GM23338 (cell line): ENCODE measurements around the gene MTA1. TPM values are rescaled to one million over a fixed set of nuclear protein-coding genes. Genes with fewer than 3 reads are reported as not detected.

ENCODE experiments used
- ATAC-seq: fragments of 200-7000 bp; cut with Tn5 transposase; 3 replicates; pipeline ENCODE4 v1.9.1; 2020
- DNase-seq: peaks from one replicate; pipeline ENCODE4 v3.0.0-alpha.2; 2015; ENCODE audit warnings: low spot score
- H2AFZ ChIP-seq: fragments of 200-600 bp; sonication (generic); 2 replicates; pipeline ENCODE4 v1.8.0; 2016; ENCODE audit warnings: antibody characterized with exemption, mild to moderate bottlenecking, moderate library complexity
- H3F3A ChIP-seq: fragments of 200-600 bp; sonication (generic); replicated peaks from 2 replicates; pipeline ENCODE4 v1.8.0; 2017; ENCODE audit warnings: antibody characterized with exemption, mixed run types, low read depth
- H3K27ac ChIP-seq: fragments of 200-600 bp; sonication (generic); 2 replicates; pipeline ENCODE4 v1.6.1; 2016; ENCODE audit warnings: low read depth
- H3K27me3 ChIP-seq: fragments of 200-600 bp; sonication (generic); 2 replicates; pipeline ENCODE4 v1.8.0; 2016; ENCODE audit warnings: mild to moderate bottlenecking, mixed run types, moderate library complexity; ENCODE audit not compliant: insufficient read depth
- H3K36me3 ChIP-seq: fragments of 200-600 bp; sonication (generic); 2 replicates; pipeline ENCODE4 v1.8.0; 2016; ENCODE audit warnings: mild to moderate bottlenecking; ENCODE audit not compliant: insufficient read depth
- H3K4me1 ChIP-seq: fragments of 200-600 bp; sonication (generic); 2 replicates; pipeline ENCODE4 v1.8.0; 2016; ENCODE audit warnings: mild to moderate bottlenecking, moderate library complexity; ENCODE audit not compliant: insufficient read depth
- H3K4me2 ChIP-seq: fragments of 200-600 bp; sonication (generic); 2 replicates; pipeline ENCODE4 v1.7.1; 2017; ENCODE audit warnings: mixed run types
- H3K4me3 ChIP-seq: fragments of 200-600 bp; sonication (generic); 2 replicates; pipeline ENCODE4 v1.6.1; 2016; ENCODE audit warnings: mixed run types
- H3K79me2 ChIP-seq: fragments of 200-600 bp; sonication (generic); replicated peaks from 2 replicates; pipeline ENCODE4 v1.8.0; 2017; ENCODE audit warnings: mild to moderate bottlenecking; ENCODE audit not compliant: insufficient read depth
- H3K9me2 ChIP-seq: fragments of 200-600 bp; sonication (generic); 2 replicates; pipeline ENCODE4 v1.8.0; 2017; ENCODE audit not compliant: insufficient read depth
- H4K20me1 ChIP-seq: fragments of 200-600 bp; sonication (generic); replicated peaks from 2 replicates; pipeline ENCODE4 v1.8.0; 2017; ENCODE audit warnings: mild to moderate bottlenecking; ENCODE audit not compliant: insufficient read depth
- H3K27ac Mint-ChIP-seq: 2 replicates; pipeline ENCODE4 v1.8.0; 2020; ENCODE audit warnings: inconsistent platforms, mild to moderate bottlenecking, moderate library complexity, mixed read lengths
- H3K27me3 Mint-ChIP-seq: 3 replicates; pipeline ENCODE4 v1.8.0; 2022; ENCODE audit warnings: low read depth, mild to moderate bottlenecking, moderate library complexity, mixed read lengths, inconsistent platforms; ENCODE audit not compliant: insufficient read depth, poor library complexity
- H3K36me3 Mint-ChIP-seq: 3 replicates; pipeline ENCODE4 v1.8.0; 2021; ENCODE audit warnings: low read depth, mild to moderate bottlenecking, inconsistent platforms, moderate library complexity, mixed read lengths
- H3K4me1 Mint-ChIP-seq: 3 replicates; pipeline ENCODE4 v1.8.0; 2020; ENCODE audit warnings: mild to moderate bottlenecking, inconsistent platforms, mixed read lengths
- H3K4me3 Mint-ChIP-seq: 3 replicates; pipeline ENCODE4 v1.8.0; 2021; ENCODE audit warnings: moderate library complexity, mild to moderate bottlenecking, inconsistent platforms, mixed read lengths
- H3K9me3 Mint-ChIP-seq: 3 replicates; pipeline ENCODE4 v1.8.0; 2020; ENCODE audit warnings: moderate library complexity, mild to moderate bottlenecking, inconsistent platforms, mixed read lengths
- CREB1 ChIP-seq: fragments of 250-450 bp; sonication (Bioruptor Pico); IDR thresholded peaks from 2 replicates; pipeline ENCODE4 v1.5.0; 2020; ENCODE audit warnings: low read depth, mild to moderate bottlenecking, moderate library complexity
- ETS1 ChIP-seq: IDR thresholded peaks from 2 replicates; pipeline ENCODE4 v1.6.1; 2016; ENCODE audit warnings: antibody characterized with exemption
- NANOG ChIP-seq: IDR thresholded peaks from 2 replicates; pipeline ENCODE4 v1.6.1; 2016; ENCODE audit warnings: antibody characterized with exemption, borderline replicate concordance
- POLR2AphosphoS5 ChIP-seq: IDR thresholded peaks from 2 replicates; pipeline ENCODE4 v1.6.1; 2016; ENCODE audit warnings: antibody characterized with exemption, low read depth
- polyA plus RNA-seq: library from polyadenylated mRNA; unstranded; fragments of >200 nt; fragmentation: Nextera tagmentation; extraction: Ambion mirVana; gene quantifications from 2 replicates; pipeline ENCODE4 v1.2.1, GENCODE V29; 2016
- total RNA-seq: library from RNA; depleted of rRNA; stranded (reverse); fragments of >200 nt; shearing (Covaris generic); gene quantifications from 2 replicates; pipeline ENCODE4 v1.2.3, GENCODE V29; 2014
- TF ChIP-seq, protein P1 (sequence below): IDR thresholded peaks from one replicate; pipeline ENCODE4 v1.6.1; 2018; ENCODE audit warnings: antibody characterized with exemption; ENCODE audit not compliant: unreplicated experiment
- TF ChIP-seq, protein P2 (sequence below), 2 experiments: fragments of 200-600 bp in 1 of 2; sonication (generic) in 1 of 2; conservative IDR thresholded peaks; 2 replicates each; pipeline versions ENCODE4 v1.5.1 to v1.6.1; 2016 to 2017; ENCODE audit warnings: antibody characterized with exemption in 2 of 2, low read depth in 2 of 2, mild to moderate bottlenecking in 2 of 2, moderate library complexity in 1 of 2
- TF ChIP-seq, protein P3 (sequence below): fragments of 250-450 bp; sonication (Bioruptor Pico); IDR thresholded peaks from 2 replicates; pipeline ENCODE4 v1.5.0; 2020; ENCODE audit warnings: mild to moderate bottlenecking, moderate library complexity

Gene MTA1
- total and polyA plus RNA-seq, 2 experiments from 2014 or later, result 53.3 to 126 TPM

- no peaks in the 10 kb centered on the region; the same call in none of the 3 replicates for H3K9me3 Mint-ChIP-seq
- H3K27me3 ChIP-seq, result no peaks in the 10 kb centered on the region
- H3K4me3 ChIP-seq, result no peak overlapping the region
- no peak for DNase-seq
- H3K36me3 ChIP-seq, result no peaks in the 10 kb centered on the region
- no peaks in the 10 kb centered on the region for H3K4me1 ChIP-seq
- no peaks in the 10 kb centered on the region for H3K4me1 Mint-ChIP-seq
- no peak overlapping the region for H3K27ac Mint-ChIP-seq
- H3F3A ChIP-seq, result no peaks in the 10 kb centered on the region
- H3K4me2 ChIP-seq, result no peak overlapping the region
- no peak overlapping the region for H3K27ac ChIP-seq
- no peaks in the 10 kb centered on the region; the same call in 2 of the 3 replicates for H3K36me3 Mint-ChIP-seq
- H3K9me2 ChIP-seq, result no peaks in the 10 kb centered on the region
- H2AFZ ChIP-seq, result no peak overlapping the region
- no peaks in the 10 kb centered on the region for H4K20me1 ChIP-seq
- TF ChIP-seq ETS1 (no peak), NANOG (no peak)
- H3K79me2 ChIP-seq, result no peaks in the 10 kb centered on the region
- ATAC-seq, result no peak
- H3K4me3 Mint-ChIP-seq, result no peak overlapping the region
- peaks cover 3% of the 10 kb centered on the region for H3K27me3 Mint-ChIP-seq
These were observed 88.4 kb downstream of the MTA1 start for GRCh38 chr14:105508069-105508468.

DNA sequence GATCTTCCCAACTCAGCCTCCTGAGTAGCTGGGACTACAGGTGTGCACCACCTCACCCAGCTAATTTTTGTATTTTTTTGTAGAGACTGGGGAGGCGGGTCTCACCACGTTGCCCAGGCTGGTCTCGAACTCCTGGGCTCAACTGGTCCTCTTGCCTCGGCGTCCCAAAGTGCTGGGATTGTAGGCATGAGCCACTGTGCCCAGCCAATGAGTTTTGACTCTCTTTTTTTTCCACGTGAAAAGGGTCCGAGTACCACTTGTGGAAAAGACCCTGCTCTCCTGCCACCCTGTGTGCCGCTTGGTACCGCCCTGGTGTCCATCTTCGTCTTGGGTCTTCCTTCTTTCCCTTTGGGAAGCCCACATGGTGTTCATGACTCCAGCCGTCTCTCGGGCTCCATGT lies 89.0 kb downstream of the MTA1 start:
- H3K27me3 Mint-ChIP-seq, result peaks cover 3% of the 10 kb centered on the region
- Histone ChIP-seq H2AFZ (no peak overlapping the region), H3K4me3 (no peak overlapping the region), H3K4me1 (no peaks in the 10 kb centered on the region), H3K9me2 (no peaks in the 10 kb centered on the region), H3F3A (no peaks in the 10 kb centered on the region), H3K79me2 (no peaks in the 10 kb centered on the region), H3K36me3 (no peaks in the 10 kb centered on the region), H3K4me2 (no peak overlapping the region), H3K27ac (no peak overlapping the region), H3K27me3 (no peaks in the 10 kb centered on the region), H4K20me1 (no peaks in the 10 kb centered on the region)
- H3K4me3 Mint-ChIP-seq, result no peak overlapping the region
- no peak overlapping the region for H3K27ac Mint-ChIP-seq
- ATAC-seq (no peak), DNase-seq (no peak)
- no peaks in the 10 kb centered on the region; the same call in 2 of the 3 replicates for H3K36me3 Mint-ChIP-seq
- H3K9me3 Mint-ChIP-seq, result no peaks in the 10 kb centered on the region; the same call in none of the 3 replicates
- no peaks in the 10 kb centered on the region for H3K4me1 Mint-ChIP-seq
- TF ChIP-seq, protein P1, sequence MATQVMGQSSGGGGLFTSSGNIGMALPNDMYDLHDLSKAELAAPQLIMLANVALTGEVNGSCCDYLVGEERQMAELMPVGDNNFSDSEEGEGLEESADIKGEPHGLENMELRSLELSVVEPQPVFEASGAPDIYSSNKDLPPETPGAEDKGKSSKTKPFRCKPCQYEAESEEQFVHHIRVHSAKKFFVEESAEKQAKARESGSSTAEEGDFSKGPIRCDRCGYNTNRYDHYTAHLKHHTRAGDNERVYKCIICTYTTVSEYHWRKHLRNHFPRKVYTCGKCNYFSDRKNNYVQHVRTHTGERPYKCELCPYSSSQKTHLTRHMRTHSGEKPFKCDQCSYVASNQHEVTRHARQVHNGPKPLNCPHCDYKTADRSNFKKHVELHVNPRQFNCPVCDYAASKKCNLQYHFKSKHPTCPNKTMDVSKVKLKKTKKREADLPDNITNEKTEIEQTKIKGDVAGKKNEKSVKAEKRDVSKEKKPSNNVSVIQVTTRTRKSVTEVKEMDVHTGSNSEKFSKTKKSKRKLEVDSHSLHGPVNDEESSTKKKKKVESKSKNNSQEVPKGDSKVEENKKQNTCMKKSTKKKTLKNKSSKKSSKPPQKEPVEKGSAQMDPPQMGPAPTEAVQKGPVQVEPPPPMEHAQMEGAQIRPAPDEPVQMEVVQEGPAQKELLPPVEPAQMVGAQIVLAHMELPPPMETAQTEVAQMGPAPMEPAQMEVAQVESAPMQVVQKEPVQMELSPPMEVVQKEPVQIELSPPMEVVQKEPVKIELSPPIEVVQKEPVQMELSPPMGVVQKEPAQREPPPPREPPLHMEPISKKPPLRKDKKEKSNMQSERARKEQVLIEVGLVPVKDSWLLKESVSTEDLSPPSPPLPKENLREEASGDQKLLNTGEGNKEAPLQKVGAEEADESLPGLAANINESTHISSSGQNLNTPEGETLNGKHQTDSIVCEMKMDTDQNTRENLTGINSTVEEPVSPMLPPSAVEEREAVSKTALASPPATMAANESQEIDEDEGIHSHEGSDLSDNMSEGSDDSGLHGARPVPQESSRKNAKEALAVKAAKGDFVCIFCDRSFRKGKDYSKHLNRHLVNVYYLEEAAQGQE, result no peak
- TF ChIP-seq, protein P2, sequence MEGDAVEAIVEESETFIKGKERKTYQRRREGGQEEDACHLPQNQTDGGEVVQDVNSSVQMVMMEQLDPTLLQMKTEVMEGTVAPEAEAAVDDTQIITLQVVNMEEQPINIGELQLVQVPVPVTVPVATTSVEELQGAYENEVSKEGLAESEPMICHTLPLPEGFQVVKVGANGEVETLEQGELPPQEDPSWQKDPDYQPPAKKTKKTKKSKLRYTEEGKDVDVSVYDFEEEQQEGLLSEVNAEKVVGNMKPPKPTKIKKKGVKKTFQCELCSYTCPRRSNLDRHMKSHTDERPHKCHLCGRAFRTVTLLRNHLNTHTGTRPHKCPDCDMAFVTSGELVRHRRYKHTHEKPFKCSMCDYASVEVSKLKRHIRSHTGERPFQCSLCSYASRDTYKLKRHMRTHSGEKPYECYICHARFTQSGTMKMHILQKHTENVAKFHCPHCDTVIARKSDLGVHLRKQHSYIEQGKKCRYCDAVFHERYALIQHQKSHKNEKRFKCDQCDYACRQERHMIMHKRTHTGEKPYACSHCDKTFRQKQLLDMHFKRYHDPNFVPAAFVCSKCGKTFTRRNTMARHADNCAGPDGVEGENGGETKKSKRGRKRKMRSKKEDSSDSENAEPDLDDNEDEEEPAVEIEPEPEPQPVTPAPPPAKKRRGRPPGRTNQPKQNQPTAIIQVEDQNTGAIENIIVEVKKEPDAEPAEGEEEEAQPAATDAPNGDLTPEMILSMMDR (conservative IDR thresholded peaks at IDR 0.05; ENCODE audit: low read depth in 2 of 2), result no peak
- TF ChIP-seq, protein P3, sequence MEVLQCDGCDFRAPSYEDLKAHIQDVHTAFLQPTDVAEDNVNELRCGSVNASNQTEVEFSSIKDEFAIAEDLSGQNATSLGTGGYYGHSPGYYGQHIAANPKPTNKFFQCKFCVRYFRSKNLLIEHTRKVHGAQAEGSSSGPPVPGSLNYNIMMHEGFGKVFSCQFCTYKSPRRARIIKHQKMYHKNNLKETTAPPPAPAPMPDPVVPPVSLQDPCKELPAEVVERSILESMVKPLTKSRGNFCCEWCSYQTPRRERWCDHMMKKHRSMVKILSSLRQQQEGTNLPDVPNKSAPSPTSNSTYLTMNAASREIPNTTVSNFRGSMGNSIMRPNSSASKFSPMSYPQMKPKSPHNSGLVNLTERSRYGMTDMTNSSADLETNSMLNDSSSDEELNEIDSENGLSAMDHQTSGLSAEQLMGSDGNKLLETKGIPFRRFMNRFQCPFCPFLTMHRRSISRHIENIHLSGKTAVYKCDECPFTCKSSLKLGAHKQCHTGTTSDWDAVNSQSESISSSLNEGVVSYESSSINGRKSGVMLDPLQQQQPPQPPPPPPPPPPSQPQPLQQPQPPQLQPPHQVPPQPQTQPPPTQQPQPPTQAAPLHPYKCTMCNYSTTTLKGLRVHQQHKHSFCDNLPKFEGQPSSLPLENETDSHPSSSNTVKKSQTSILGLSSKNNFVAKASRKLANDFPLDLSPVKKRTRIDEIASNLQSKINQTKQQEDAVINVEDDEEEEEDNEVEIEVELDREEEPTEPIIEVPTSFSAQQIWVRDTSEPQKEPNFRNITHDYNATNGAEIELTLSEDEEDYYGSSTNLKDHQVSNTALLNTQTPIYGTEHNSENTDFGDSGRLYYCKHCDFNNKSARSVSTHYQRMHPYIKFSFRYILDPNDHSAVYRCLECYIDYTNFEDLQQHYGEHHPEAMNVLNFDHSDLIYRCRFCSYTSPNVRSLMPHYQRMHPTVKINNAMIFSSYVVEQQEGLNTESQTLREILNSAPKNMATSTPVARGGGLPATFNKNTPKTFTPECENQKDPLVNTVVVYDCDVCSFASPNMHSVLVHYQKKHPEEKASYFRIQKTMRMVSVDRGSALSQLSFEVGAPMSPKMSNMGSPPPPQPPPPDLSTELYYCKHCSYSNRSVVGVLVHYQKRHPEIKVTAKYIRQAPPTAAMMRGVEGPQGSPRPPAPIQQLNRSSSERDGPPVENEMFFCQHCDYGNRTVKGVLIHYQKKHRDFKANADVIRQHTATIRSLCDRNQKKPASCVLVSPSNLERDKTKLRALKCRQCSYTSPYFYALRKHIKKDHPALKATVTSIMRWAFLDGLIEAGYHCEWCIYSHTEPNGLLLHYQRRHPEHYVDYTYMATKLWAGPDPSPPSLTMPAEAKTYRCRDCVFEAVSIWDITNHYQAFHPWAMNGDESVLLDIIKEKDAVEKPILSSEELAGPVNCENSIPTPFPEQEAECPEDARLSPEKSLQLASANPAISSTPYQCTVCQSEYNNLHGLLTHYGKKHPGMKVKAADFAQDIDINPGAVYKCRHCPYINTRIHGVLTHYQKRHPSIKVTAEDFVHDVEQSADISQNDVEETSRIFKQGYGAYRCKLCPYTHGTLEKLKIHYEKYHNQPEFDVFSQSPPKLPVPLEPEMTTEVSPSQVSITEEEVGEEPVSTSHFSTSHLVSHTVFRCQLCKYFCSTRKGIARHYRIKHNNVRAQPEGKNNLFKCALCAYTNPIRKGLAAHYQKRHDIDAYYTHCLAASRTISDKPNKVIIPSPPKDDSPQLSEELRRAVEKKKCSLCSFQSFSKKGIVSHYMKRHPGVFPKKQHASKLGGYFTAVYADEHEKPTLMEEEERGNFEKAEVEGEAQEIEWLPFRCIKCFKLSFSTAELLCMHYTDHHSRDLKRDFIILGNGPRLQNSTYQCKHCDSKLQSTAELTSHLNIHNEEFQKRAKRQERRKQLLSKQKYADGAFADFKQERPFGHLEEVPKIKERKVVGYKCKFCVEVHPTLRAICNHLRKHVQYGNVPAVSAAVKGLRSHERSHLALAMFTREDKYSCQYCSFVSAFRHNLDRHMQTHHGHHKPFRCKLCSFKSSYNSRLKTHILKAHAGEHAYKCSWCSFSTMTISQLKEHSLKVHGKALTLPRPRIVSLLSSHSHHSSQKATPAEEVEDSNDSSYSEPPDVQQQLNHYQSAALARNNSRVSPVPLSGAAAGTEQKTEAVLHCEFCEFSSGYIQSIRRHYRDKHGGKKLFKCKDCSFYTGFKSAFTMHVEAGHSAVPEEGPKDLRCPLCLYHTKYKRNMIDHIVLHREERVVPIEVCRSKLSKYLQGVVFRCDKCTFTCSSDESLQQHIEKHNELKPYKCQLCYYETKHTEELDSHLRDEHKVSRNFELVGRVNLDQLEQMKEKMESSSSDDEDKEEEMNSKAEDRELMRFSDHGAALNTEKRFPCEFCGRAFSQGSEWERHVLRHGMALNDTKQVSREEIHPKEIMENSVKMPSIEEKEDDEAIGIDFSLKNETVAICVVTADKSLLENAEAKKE (CRISPR knock-in tag), result no peak
- TF ChIP-seq CREB1 (no peak), ETS1 (no peak), NANOG (no peak), POLR2AphosphoS5 (no peak)
